GM12878 (cell line): ENCODE measurements around the gene SLC16A10. TPM values are rescaled to one million over a fixed set of nuclear protein-coding genes. Genes with fewer than 3 reads are reported as not detected.

ENCODE experiments used
- ATAC-seq: fragments of 200-7000 bp; cut with Tn5 transposase; 3 replicates; pipeline ENCODE4 v1.9.1; 2020; ENCODE audit warnings: mild to moderate bottlenecking, moderate library complexity
- BruUV-seq: library from RNA; stranded (reverse); fragments of 400-500 nt; replicated peaks from 2 replicates; lab custom pipeline; 2021; lab: Mats Ljungman, UMichigan
- CTCF ChIA-PET: fragments of 300-600 bp; sonication (Branson Sonifier 250); formaldehyde crosslinking; extraction: SDS; loops from one replicate; lab custom pipeline; 2021; ENCODE audit warnings: inconsistent platforms; lab: Yijun Ruan, JAX
- POLR2A ChIA-PET: fragments of 350-600 bp; formaldehyde crosslinking; extraction: SDS; loops from one replicate; lab custom pipeline; 2021; ENCODE audit warnings: inconsistent platforms; lab: Charles Lee
- RAD21 ChIA-PET: fragments of 300-600 bp; sonication (Branson Sonifier 250); formaldehyde crosslinking; loops from one replicate; lab custom pipeline; 2023; ENCODE audit warnings: antibody characterized with exemption; ENCODE audit not compliant: unreplicated experiment; lab: Charles Lee
- SMC1A ChIA-PET: fragments of 300-600 bp; sonication (Branson Sonifier 250); formaldehyde crosslinking; loops from one replicate; lab custom pipeline; 2023; ENCODE audit not compliant: unreplicated experiment, uncharacterized antibody; lab: Charles Lee
- DNase-seq: peaks from one replicate; pipeline ENCODE4 v3.0.0-alpha.2; 2011; ENCODE audit warnings: low read depth, low spot score
- FAIRE-seq: peaks from 3 replicates; lab custom pipeline; 2011; peaks lifted over from hg19 to GRCh38; lab: Jason Lieb, UNC
- H2AFZ ChIP-seq: 2 replicates; pipeline ENCODE4 v1.6.0; 2011; ENCODE audit warnings: low read depth, low read length, control low read depth; ENCODE audit not compliant: control insufficient read depth
- H3K27ac ChIP-seq: 2 replicates; pipeline ENCODE4 v1.5.1; 2011; ENCODE audit warnings: control low read depth; ENCODE audit not compliant: control insufficient read depth, insufficient read depth
- H3K27me3 ChIP-seq, 2 experiments: replicated peaks in 1 of 2; 2 replicates each; pipeline versions ENCODE4 v1.6.0 to v1.6.1; 2011; ENCODE audit warnings: low read length in 1 of 2; ENCODE audit not compliant: control insufficient read depth in 2 of 2, insufficient read depth in 2 of 2
- H3K36me3 ChIP-seq, 2 experiments: 2 replicates each; pipeline ENCODE4 v1.5.1; 2011; ENCODE audit warnings: low read length in 1 of 2; ENCODE audit not compliant: control insufficient read depth in 2 of 2, insufficient read depth in 2 of 2
- H3K4me1 ChIP-seq: 2 replicates; pipeline ENCODE4 v1.6.1; 2011; ENCODE audit warnings: mild to moderate bottlenecking, low read length, moderate library complexity, mixed read lengths; ENCODE audit not compliant: control insufficient read depth, insufficient read depth
- H3K4me2 ChIP-seq: 2 replicates; pipeline ENCODE4 v1.6.0; 2011; ENCODE audit warnings: control low read depth; ENCODE audit not compliant: control insufficient read depth, insufficient read depth
- H3K4me3 ChIP-seq: fragments of 200-600 bp; sonication (generic); 2 replicates; pipeline ENCODE4 v1.5.1; 2016
- H3K79me2 ChIP-seq: 2 replicates; pipeline ENCODE4 v1.6.0; 2011; ENCODE audit warnings: low read length; ENCODE audit not compliant: control insufficient read depth, insufficient read depth
- H3K9ac ChIP-seq: 2 replicates; pipeline ENCODE4 v1.8.0; 2011; ENCODE audit warnings: low read length, control low read depth, mixed read lengths; ENCODE audit not compliant: control insufficient read depth, insufficient read depth
- H3K9me3 ChIP-seq: replicated peaks from 3 replicates; pipeline ENCODE4 v1.5.1; 2011; ENCODE audit warnings: mild to moderate bottlenecking, low read length; ENCODE audit not compliant: control insufficient read depth, insufficient read depth
- H4K20me1 ChIP-seq: 2 replicates; pipeline ENCODE4 v1.6.0; 2011; ENCODE audit not compliant: control insufficient read depth, insufficient read depth
- BHLHE40 ChIP-seq, 2 experiments: fragments of 450-650 bp in 1 of 2; IDR thresholded peaks; 2 replicates each; pipeline ENCODE4 v1.6.1; 2011 to 2017; ENCODE audit warnings: low read depth in 2 of 2, borderline replicate concordance in 1 of 2, improper control_type of control experiment in 1 of 2, low read length in 1 of 2, mild to moderate bottlenecking in 1 of 2
- CEBPZ ChIP-seq: fragments of 150-350 bp; IDR thresholded peaks from 2 replicates; pipeline ENCODE4 v1.6.1; 2016; ENCODE audit warnings: low read depth, low read length
- CTCF ChIP-seq, 3 experiments: IDR thresholded peaks in 2 of 3; conservative IDR thresholded peaks in 1 of 3; 2 replicates each; pipeline ENCODE4 v1.5.1; 2011; ENCODE audit warnings: low read depth in 3 of 3, low read length in 3 of 3, mild to moderate bottlenecking in 3 of 3, control low read depth in 2 of 3, moderate library complexity in 2 of 3, inconsistent platforms in 1 of 3, mixed read lengths in 1 of 3; ENCODE audit not compliant: control insufficient read depth in 2 of 3, insufficient read depth in 1 of 3; ENCODE audit errors: extremely low read depth in 1 of 3
- HDAC6 ChIP-seq: fragments of 200-600 bp; sonication (generic); IDR thresholded peaks from one replicate; pipeline ENCODE4 v1.8.0; 2017; ENCODE audit warnings: antibody characterized with exemption; ENCODE audit not compliant: unreplicated experiment
- KDM1A ChIP-seq: fragments of 200-600 bp; sonication (generic); IDR thresholded peaks from 2 replicates; pipeline ENCODE4 v1.6.1; 2016; ENCODE audit warnings: borderline replicate concordance
- NR2C1 ChIP-seq: fragments of 450-650 bp; IDR thresholded peaks from 2 replicates; pipeline ENCODE4 v1.6.1; 2017; ENCODE audit warnings: antibody characterized with exemption, mild to moderate bottlenecking, moderate library complexity
- PRDM15 ChIP-seq: fragments of 450-650 bp; formaldehyde crosslinking; IDR thresholded peaks from 2 replicates; pipeline ENCODE4 v1.4.0; 2020; ENCODE audit warnings: mild to moderate bottlenecking, moderate library complexity
- TARDBP ChIP-seq: IDR thresholded peaks from 2 replicates; pipeline ENCODE4 v1.6.1; 2016; ENCODE audit warnings: borderline replicate concordance
- TBL1XR1 ChIP-seq: IDR thresholded peaks from 2 replicates; pipeline ENCODE4 v1.6.1; 2012; ENCODE audit warnings: low read depth, low read length, improper control_type of control experiment
- WGBS: methylation state at CpG from one replicate; pipeline ENCODE4 v1.1.6; 2016; ENCODE audit warnings: low lambda C conversion rate; ENCODE audit not compliant: insufficient replicate concordance, insufficient coverage; ENCODE audit errors: missing lambda C conversion rate; 5-methylcytosine and 5-hydroxymethylcytosine counted together
- in situ Hi-C: fragments of 300-500 bp; cut with MboI; formaldehyde crosslinking; loops from 9 replicates; pipeline ENCODE4 v1.14.3; 2018; ENCODE audit warnings: mixed read lengths
- intact Hi-C: fragments of 100-400 bp; cut with micrococcal nuclease; formaldehyde crosslinking; loops from one replicate; pipeline ENCODE4 v1.14.2; 2022; ENCODE audit not compliant: unreplicated experiment
- polyA plus RNA-seq, 11 experiments: library from polyadenylated mRNA; depleted of rRNA in 4 of 11; unstranded in 6 of 11; stranded (reverse) in 5 of 11; fragments of >200 nt; fragmentation: Nextera tagmentation in 4 of 11; fragmentation: Illumina TruSeq in 1 of 11; extraction: Ambion mirVana in 4 of 11; extraction: Trizol in 1 of 11; gene quantifications; 1 replicate in 1 of 11; 2 replicates in 10 of 11; pipeline versions ENCODE4 v1.2.1 to v1.2.3, GENCODE V29; 2011 to 2016; ENCODE audit warnings: inconsistent platforms in 2 of 11, missing spikeins in 2 of 11, low read depth in 1 of 11
- total RNA-seq, 4 experiments: library from RNA; depleted of rRNA in 3 of 4; stranded (reverse); fragments of >200 nt in 3 of 4; fragmentation: Illumina TruSeq in 1 of 4; extraction: Trizol in 1 of 4; gene quantifications; 2 replicates each; pipeline versions ENCODE4 v1.2.1 to v1.2.3, GENCODE V29; 2013 to 2021

Gene SLC16A10
- total and polyA plus RNA-seq, 10 of the 15 experiments (the other 5 are each of a cell fraction or from before 2014, with no cell fraction given): 2.3 to 19.0 (median 8.0) TPM

GRCh38 chr6:111121789-111122350 is 34.6 kb downstream of the SLC16A10 start:
- 14% methylated on average over 4 of the region's 4 CpGs for WGBS
- intact Hi-C loops: no loop called here
- Histone ChIP-seq H3K4me1 (peaks cover 6% of the 10 kb centered on the region), H3K79me2 (no peaks in the 10 kb centered on the region), H3K4me2 (peak overlapping the region; percentile 4; the same call in 1 of the 2 replicates), H2AFZ (no peak overlapping the region), H3K27me3 (no peaks in the 10 kb centered on the region), H4K20me1 (no peaks in the 10 kb centered on the region), H3K36me3 (no peaks in the 10 kb centered on the region), H3K4me3 (no peak overlapping the region), H3K9ac (no peak overlapping the region), H3K9me3 (no peaks in the 10 kb centered on the region), H3K27ac (no peak overlapping the region)
- SMC1A ChIA-PET: no interaction called here
- RAD21 ChIA-PET: no interaction called here
- BruUV-seq: no TSS peak
- POLR2A ChIA-PET: no interaction called here
- ATAC-seq (peak; percentile 15; the same call in 1 of the 3 replicates), FAIRE-seq (no peak), DNase-seq (no peak)
- CTCF ChIA-PET: interaction anchor here (1.0 kb wide), 1 partner anchor 72 kb away, joined by 3 read pairs; no protein-coding TSS in a partner anchor
- in situ Hi-C loops: no loop called here
- TF ChIP-seq HDAC6 (no peak), KDM1A (no peak), TARDBP (no peak), TBL1XR1 (no peak), BHLHE40 (IDR thresholded peaks at IDR 0.05; ENCODE audit: borderline replicate concordance in 1 of 2, low read depth in 2 of 2, low read length in 1 of 2) (no peak), NR2C1 (no peak), PRDM15 (CRISPR knock-in tag) (no peak), CEBPZ (no peak), CTCF (IDR thresholded peaks at IDR 0.05 in 2 of 3, conservative IDR thresholded peaks at IDR 0.05 in 1 of 3; ENCODE audit: control insufficient read depth in 2 of 3, extremely low read depth in 1 of 3, insufficient read depth in 1 of 3, low read depth in 3 of 3, low read length in 3 of 3) (no peak)
